Nephron progenitor cell (in vitro differentiated cells): ENCODE measurements around the gene NT5C1B.

Source experiments
- DNase-seq: peaks from one replicate; pipeline ENCODE4 v3.0.0; 2021
- H3K27ac Mint-ChIP-seq: 2 replicates; pipeline ENCODE4 v1.8.0; 2021; ENCODE audit warnings: mild to moderate bottlenecking, moderate library complexity, mixed read lengths
- H3K27me3 Mint-ChIP-seq: 2 replicates; pipeline ENCODE4 v1.8.0; 2021; ENCODE audit warnings: mild to moderate bottlenecking, low read depth, mixed read lengths; ENCODE audit not compliant: poor library complexity
- H3K36me3 Mint-ChIP-seq: 2 replicates; pipeline ENCODE4 v1.8.0; 2021; ENCODE audit warnings: low read depth, mixed read lengths
- H3K4me1 Mint-ChIP-seq: 2 replicates; pipeline ENCODE4 v1.8.0; 2021; ENCODE audit warnings: mixed read lengths
- H3K4me3 Mint-ChIP-seq: 2 replicates; pipeline ENCODE4 v1.8.0; 2021; ENCODE audit warnings: mild to moderate bottlenecking, moderate library complexity, mixed read lengths
- H3K9me3 Mint-ChIP-seq: 2 replicates; pipeline ENCODE4 v1.8.0; 2021; ENCODE audit warnings: mild to moderate bottlenecking, moderate library complexity, mixed read lengths
- CTCF ChIP-seq: fragments of 200-600 bp; sonication (generic); IDR thresholded peaks from 2 replicates; pipeline ENCODE4 v1.5.0; 2021; ENCODE audit warnings: antibody characterized with exemption

Gene NT5C1B

DNA sequence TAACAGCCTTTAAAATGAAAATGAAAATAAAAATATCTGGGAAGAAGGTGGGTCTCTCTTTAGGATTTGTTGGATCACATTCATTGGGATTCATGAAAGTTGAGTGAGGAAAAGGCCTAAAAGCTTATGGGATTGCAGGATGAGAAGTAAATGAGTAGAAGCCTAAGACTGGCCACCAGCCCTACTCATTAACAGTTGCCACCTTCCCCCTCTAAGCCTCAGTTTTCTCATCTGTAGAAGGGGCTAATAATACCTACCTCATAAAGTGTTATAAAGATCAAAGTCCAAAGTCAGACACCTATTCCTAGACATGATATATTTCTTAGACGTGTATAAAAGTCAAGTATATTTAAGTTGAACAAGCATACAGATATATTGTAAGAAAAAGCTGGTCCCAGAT, 52.7 kb downstream of the NT5C1B start:
- DNase-seq = no peak
- H3K27ac Mint-ChIP-seq = no peak overlapping the region
- H3K9me3 Mint-ChIP-seq = no peaks in the 10 kb centered on the region
- H3K27me3 Mint-ChIP-seq = no peaks in the 10 kb centered on the region
- peaks cover 14% of the 10 kb centered on the region for H3K4me1 Mint-ChIP-seq
- H3K4me3 Mint-ChIP-seq = no peak overlapping the region
- no peak for TF ChIP-seq CTCF
- H3K36me3 Mint-ChIP-seq = no peaks in the 10 kb centered on the region

- no peak for TF ChIP-seq CTCF
- H3K4me1 Mint-ChIP-seq = peaks cover 14% of the 10 kb centered on the region
- no peaks in the 10 kb centered on the region for H3K27me3 Mint-ChIP-seq
- peak overlapping the region; percentile 54 for H3K4me3 Mint-ChIP-seq
- H3K36me3 Mint-ChIP-seq = no peaks in the 10 kb centered on the region
- no peak overlapping the region for H3K27ac Mint-ChIP-seq
- H3K9me3 Mint-ChIP-seq = no peaks in the 10 kb centered on the region
- no peak for DNase-seq
These were observed 53.3 kb downstream of the NT5C1B start for GRCh38 chr2:18536100-18536499.

DNA sequence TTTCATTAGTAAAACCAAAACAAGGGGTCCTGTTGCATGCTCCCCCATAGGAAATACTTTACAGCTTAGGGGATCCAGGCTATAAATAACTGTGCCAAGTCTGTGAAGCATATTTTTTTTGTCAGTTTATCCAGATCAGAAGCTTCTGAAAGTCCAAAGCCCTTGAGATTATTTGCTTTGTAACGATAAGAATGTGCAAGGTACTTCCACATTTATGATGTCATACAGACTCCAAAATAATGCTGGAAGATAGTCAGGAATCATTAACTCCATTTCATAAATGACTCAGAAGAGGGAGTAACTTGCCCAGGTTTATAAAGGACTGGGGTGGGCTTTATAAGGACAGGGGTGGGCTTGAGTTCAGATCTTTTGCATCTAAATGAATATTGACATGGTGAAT, 58.2 kb downstream of the NT5C1B start:
- Mint-ChIP-seq H3K9me3 (no peaks in the 10 kb centered on the region), H3K27me3 (peaks cover 6% of the 10 kb centered on the region), H3K36me3 (no peaks in the 10 kb centered on the region), H3K4me3 (no peak overlapping the region), H3K27ac (no peak overlapping the region), H3K4me1 (peaks cover 7% of the 10 kb centered on the region)
- no peak for TF ChIP-seq CTCF
- no peak for DNase-seq

DNA sequence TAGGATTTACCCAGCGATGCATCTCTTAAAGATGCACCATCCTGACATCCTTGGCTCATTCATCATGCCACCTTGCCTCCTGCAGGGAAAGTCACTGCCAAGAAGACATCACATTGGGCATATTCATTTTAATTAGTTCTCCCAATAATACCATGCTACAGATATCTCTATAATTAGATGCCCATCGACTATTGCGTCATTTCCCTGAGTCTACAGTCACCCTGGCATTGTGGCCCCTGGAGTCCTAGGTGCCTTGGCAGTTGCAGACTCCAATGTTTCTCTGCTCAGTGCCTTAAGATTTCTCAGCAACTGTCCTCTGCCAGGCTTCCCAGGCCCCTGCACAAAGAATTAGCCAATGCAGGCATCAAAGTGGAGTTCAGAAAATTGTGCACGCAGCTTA, 61.5 kb downstream of the NT5C1B start:
- Mint-ChIP-seq H3K4me3 (no peak overlapping the region), H3K4me1 (peaks cover 5% of the 10 kb centered on the region), H3K9me3 (no peaks in the 10 kb centered on the region), H3K36me3 (no peaks in the 10 kb centered on the region), H3K27me3 (peaks cover 6% of the 10 kb centered on the region), H3K27ac (no peak overlapping the region)
- no peak for TF ChIP-seq CTCF
- no peak for DNase-seq

- no peak overlapping the region for H3K4me3 Mint-ChIP-seq
These were observed 62.0 kb downstream of the NT5C1B start for GRCh38 chr2:18527326-18527725.

More at GRCh38 chr2:18527326-18527725, 62.0 kb downstream of the NT5C1B start:
- Mint-ChIP-seq H3K27ac (no peak overlapping the region), H3K4me1 (peaks cover 10% of the 10 kb centered on the region), H3K9me3 (no peaks in the 10 kb centered on the region), H3K27me3 (peaks cover 6% of the 10 kb centered on the region), H3K36me3 (no peaks in the 10 kb centered on the region)
- no peak for DNase-seq
- no peak for TF ChIP-seq CTCF
